GM21381 (cell line): ENCODE results near the gene TNNI2.
"Not testable (repeated sequence)": the region's sequence is repeated elsewhere in the genome, so short reads cannot be mapped to it uniquely, and the experiment has no call there.

ENCODE experiments used
- ATAC-seq: cut with Tn5 transposase; IDR thresholded peaks from one replicate; pipeline ENCODE4 v1.9.1; 2021; ENCODE audit warnings: mild to moderate bottlenecking, moderate library complexity; ENCODE audit not compliant: unreplicated experiment

TNNI2 gene

DNA sequence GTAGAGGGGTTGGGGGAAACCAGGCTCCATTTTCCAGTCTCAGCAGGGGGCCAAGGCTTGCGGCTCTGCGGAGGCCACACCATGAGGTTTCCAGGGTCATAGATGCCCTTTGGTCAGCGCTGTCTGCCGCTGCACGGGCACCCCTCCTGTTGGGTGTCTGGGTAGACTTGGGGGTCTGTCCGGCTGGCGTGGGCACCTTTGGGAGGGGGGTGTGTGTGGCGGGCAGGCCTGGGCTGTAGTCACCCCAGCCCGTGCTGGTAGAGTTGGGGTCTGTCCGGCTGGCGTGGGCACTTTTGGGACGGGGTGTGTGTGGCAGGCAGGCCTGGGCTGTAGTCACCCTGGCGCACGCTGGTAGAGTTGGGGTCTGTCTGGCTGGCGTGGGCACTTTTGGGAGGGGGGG, 32.8 kb downstream of the TNNI2 start:
- ATAC-seq = no peak

GRCh38 chr11:1872267-1872985, 33.6 kb downstream of the TNNI2 start:
- ATAC-seq = no peak

- no peak for ATAC-seq
These were observed 34.4 kb downstream of the TNNI2 start for GRCh38 chr11:1873048-1873812.

DNA sequence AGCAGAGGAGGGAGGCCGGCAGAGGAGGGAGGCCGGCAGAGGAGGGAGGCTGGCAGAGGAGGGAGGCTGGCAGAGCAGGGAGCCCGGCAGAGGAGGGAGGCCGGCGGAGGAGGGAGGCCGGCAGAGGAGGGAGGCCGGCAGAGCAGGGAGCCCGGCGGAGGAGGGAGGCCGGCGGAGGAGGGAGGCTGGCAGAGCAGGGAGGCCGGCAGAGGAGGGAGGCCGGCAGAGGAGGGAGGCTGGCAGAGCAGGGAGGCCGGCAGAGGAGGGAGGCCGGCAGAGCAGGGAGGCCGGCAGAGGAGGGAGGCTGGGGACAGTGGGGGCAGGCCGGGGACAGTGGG, 35.0 kb downstream of the TNNI2 start:
- not testable (repeated sequence) for ATAC-seq

GRCh38 chr11:1874441-1875092, 35.8 kb downstream of the TNNI2 start:
- ATAC-seq = not testable (repeated sequence)

DNA sequence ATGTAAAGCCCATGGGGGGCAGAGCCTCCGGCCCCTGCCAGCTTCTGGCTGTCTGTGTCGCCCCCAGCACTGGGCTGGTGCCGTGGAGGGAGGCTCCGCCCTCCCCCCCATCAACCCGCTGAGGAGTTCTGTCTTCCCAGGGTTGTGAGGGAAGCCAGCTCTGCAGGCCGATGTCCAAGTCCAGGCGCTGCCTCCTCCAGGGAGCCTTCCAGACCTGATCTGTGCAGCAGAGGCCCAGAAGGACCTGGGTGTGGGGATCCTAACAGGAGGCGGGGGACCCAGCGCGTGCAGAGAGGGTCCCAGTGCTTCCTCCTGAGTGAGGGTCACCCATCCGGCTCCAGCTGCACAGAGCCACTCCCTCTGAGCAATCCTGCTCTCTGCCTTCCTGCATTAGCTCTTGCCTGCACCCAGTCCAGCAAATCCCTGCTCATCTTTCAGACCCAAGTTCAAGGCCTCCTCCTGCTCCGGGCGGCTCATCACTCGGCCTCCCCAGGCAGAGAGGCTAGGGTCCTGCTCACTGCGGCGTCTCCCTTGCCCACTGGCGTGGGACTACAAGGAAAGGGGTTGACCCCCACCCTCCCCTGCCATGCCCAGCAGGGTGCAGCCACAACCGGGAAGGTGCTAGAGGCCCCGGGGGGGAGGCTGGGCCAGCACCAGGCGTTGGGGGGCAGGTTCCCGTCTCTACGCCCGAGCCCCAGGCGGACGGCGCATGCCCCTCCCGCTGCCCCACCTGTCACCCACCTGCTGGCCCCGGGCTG, 36.5 kb downstream of the TNNI2 start:
- ATAC-seq = no peak

- ATAC-seq = not testable (repeated sequence)
These were observed 37.1 kb downstream of the TNNI2 start for GRCh38 chr11:1875851-1876301.

DNA sequence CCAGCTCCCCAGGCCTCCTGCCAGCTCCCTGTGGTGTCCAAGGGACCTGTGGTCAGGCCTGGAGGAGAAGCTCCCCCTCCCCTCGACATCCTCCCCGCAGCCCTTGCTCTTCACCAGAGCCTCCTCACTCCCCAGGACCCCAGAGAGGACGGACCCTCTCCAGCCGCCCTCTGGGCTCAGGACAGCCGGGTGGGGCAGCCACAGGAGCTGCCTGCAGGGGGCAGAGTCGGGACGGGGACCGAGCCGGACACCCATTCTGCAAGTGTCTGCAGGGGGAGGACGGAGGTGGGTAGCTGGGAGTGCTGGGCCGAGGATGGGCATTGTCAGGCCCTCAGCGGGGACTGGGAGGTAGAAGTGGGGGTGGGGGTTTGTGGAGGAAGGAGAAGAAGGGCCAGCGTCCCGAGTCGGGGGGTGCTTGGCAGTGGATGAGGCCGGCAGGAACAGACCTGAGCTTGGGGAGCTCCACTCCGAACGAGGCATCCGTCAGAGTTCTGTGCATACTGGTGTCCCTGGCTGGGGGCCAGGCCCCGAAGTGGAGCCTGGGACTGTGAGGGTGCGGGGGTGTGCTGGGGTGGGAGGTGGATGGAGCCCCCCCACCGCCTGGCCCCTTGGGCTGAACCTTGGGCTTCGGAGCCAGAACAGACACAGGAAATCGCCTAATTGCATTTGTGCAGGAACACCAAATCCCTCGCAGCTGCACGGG, 37.7 kb downstream of the TNNI2 start:
- ATAC-seq = no peak

GRCh38 chr11:1877211-1878136, 38.7 kb downstream of the TNNI2 start:
- no peak for ATAC-seq

- no peak for ATAC-seq
These were observed 39.6 kb downstream of the TNNI2 start for GRCh38 chr11:1878137-1879031.

DNA sequence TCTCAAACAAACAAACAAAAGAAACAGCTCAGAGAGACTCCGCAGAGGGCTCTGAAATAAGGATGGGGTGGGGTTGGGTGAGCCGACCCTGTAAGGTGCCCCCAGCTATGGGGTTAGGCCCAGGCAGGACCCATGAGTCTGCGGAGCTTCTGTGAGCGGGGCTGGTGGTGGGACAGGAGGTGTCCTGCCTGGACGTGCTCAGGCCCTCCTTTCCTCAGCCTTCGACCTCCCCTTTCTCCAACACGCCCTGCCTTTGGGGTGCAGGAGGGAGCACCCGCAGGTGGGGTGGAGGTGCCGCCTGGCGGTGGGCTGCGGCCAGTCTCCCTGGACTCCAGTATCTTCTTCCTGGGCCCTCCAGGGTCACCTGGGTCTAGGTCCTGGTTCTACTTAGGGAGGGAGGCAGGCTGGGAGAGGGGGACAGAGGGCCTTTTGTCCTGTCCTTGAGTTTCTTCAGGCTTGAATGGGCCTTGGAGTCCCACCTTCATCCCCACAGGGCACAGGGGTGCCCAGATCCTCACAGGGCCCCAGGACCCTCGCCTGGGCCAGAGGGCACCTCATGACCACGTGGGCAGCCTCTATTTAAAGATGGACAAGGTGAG, 40.7 kb downstream of the TNNI2 start:
- no peak for ATAC-seq

DNA sequence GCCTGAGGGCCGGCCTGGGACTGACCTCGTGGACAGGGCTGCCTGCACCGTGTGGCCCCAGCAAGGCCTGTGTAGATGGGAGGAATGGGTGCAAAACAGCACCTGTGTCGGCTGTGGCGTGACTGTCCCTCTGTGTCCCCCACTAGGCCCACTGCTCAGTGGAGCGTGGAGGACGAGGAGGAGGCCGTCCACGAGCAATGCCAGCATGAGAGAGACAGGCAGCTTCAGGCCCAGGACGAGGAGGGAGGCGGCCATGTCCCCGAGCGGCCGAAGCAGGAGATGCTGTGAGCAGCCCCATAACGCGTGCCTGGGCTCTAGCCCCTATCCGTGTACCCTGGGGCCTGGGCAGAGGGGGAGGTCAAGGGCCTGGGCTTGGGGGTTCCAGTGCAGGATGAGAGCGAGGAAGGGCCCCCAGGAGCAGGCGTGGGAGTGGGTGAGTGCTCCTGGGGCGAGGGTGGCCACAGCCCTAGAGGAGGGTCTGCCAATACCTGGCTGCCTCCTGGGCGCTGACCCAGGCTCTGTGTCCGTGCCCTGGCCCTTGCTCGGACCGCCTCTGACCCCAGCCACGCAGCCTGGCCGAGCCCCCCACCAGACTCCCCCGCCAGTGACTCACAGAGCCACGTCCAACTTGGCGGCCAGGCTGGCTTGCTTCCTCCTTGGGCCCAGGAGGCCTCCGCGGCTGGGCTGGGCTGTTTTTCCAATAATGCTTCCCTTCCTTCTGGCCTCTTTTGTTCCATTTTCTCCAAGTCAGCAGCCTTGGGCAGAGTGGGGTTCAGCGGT, 41.4 kb downstream of the TNNI2 start:
- ATAC-seq = no peak

DNA sequence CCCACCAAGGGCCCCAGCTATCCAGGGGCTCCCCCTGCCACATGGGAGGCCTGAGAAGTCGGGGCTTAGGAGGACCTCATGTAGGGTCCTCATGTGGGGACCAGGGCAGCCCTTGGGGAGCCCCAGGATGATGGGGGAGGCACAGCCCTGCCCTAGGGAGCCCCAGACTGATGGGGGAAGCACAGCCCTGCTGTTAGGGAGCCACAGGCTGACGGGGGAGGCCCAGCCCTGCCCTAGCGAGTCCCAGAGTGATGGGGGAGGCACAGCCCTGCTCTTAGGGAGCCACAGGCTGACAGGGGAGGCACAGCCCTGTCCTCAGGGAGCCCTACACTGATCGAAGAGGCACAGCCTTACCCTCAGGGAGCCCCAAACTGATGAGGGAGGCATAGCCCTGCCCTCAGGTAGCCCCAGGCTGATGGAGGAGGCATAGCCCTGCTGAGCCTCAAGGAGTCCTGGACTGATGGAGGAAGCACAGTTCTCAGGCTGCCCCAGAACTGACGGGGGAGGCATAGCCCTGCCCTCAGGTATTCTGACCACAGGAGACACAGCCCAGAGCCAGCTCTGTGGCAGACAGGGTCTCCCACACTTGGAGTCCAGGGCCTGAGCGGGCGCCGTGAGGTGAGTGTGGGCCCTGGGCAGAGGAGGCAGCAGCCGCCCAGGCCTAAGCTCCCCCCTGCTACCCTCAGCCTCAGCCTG, 42.1 kb downstream of the TNNI2 start:
- no peak for ATAC-seq

- ATAC-seq = no peak
These were observed 42.9 kb downstream of the TNNI2 start for GRCh38 chr11:1881442-1882264.

- no peak for ATAC-seq
These were observed 43.8 kb downstream of the TNNI2 start for GRCh38 chr11:1882265-1883238.
